Measurements from ENCODE around the gene PCSK9. TPM values are rescaled to one million over a fixed set of nuclear protein-coding genes. Genes with fewer than 3 reads are reported as not detected.
"Not testable (repeated sequence)": the region's sequence is repeated elsewhere in the genome, so short reads cannot be mapped to it uniquely, and the experiment has no call there.

The PCSK9 gene
- total RNA-seq, 2 experiments from 2014 or later: not detected

- no peak for ATAC-seq
- Mint-ChIP-seq H3K27me3 (ENCODE audit: low read depth) (peaks cover 20% of the 10 kb centered on the region), H3K4me3 (no peak overlapping the region), H3K36me3 (ENCODE audit: low read depth) (no peaks in the 10 kb centered on the region), H3K9me3 (ENCODE audit: insufficient read depth) (no peaks in the 10 kb centered on the region), H3K27ac (no peak overlapping the region), H3K4me1 (ENCODE audit: low read depth) (no peaks in the 10 kb centered on the region)
- DNase-seq: no peak
- POLR2A ChIA-PET: no interaction called here
- CTCF ChIA-PET: interaction anchor here (0.7 to 1.8 kb wide), 3 partner anchors 9 to 16 kb away, joined by 3 to 7 read pairs (median 3); no protein-coding TSS in a partner anchor
These were observed 26.7 kb upstream of the PCSK9 start for GRCh38 chr1:55012661-55013060.

GRCh38 chr1:55015123-55015522 is 24.2 kb upstream of the PCSK9 start:
- H3K9me3 Mint-ChIP-seq (ENCODE audit: insufficient read depth): no peaks in the 10 kb centered on the region
- DNase-seq: no peak
- H3K27ac Mint-ChIP-seq: no peak overlapping the region
- POLR2A ChIA-PET: no interaction called here
- no peaks in the 10 kb centered on the region for H3K36me3 Mint-ChIP-seq (ENCODE audit: low read depth)
- CTCF ChIA-PET: interaction anchor here (2.0 kb wide), 1 partner anchor 18 kb away, joined by 7 read pairs; no protein-coding TSS in a partner anchor
- H3K4me3 Mint-ChIP-seq: no peak overlapping the region
- no peak for ATAC-seq
- H3K4me1 Mint-ChIP-seq (ENCODE audit: low read depth): no peaks in the 10 kb centered on the region
- peaks cover 18% of the 10 kb centered on the region for H3K27me3 Mint-ChIP-seq (ENCODE audit: low read depth)

GRCh38 chr1:55015731-55016620 is 23.4 kb upstream of the PCSK9 start:
- ChIA-PET CTCF (interaction anchor here (1.0 to 2.0 kb wide), 3 partner anchors 14 to 71 kb away, joined by 4 to 7 read pairs (median 6); no protein-coding TSS in a partner anchor), POLR2A (no interaction called here)
- H3K27me3 Mint-ChIP-seq (ENCODE audit: low read depth): peaks cover 21% of the 10 kb centered on the region
- H3K9me3 Mint-ChIP-seq (ENCODE audit: insufficient read depth): no peaks in the 10 kb centered on the region
- H3K27ac Mint-ChIP-seq: no peak overlapping the region
- no peak overlapping the region for H3K4me3 Mint-ChIP-seq
- DNase-seq: no peak
- no peaks in the 10 kb centered on the region for H3K4me1 Mint-ChIP-seq (ENCODE audit: low read depth)
- ATAC-seq: no peak
- no peaks in the 10 kb centered on the region for H3K36me3 Mint-ChIP-seq (ENCODE audit: low read depth)

- Mint-ChIP-seq H3K9me3 (ENCODE audit: insufficient read depth) (no peaks in the 10 kb centered on the region), H3K27me3 (ENCODE audit: low read depth) (peaks cover 19% of the 10 kb centered on the region), H3K36me3 (ENCODE audit: low read depth) (no peaks in the 10 kb centered on the region), H3K4me1 (ENCODE audit: low read depth) (no peaks in the 10 kb centered on the region), H3K4me3 (no peak overlapping the region), H3K27ac (no peak overlapping the region)
- POLR2A ChIA-PET: no interaction called here
- DNase-seq (no peak), ATAC-seq (no peak)
- CTCF ChIA-PET: interaction anchor here (1.1 to 5.7 kb wide), 4 partner anchors 14 to 72 kb away, joined by 3 to 94 read pairs (median 4); no protein-coding TSS in a partner anchor
These were observed 21.0 kb upstream of the PCSK9 start for GRCh38 chr1:55018395-55018794.

GRCh38 chr1:55021942-55022546 is 17.3 kb upstream of the PCSK9 start:
- CTCF ChIA-PET: interaction anchor here (0.6 to 5.7 kb wide), 19 partner anchors 9 to 128 kb away, joined by 3 to 94 read pairs (median 5); partner anchors contain the start of gene BSND
- peak; percentile 99 for ATAC-seq

GRCh38 chr1:55024163-55024562 is 15.2 kb upstream of the PCSK9 start:
- H3K4me3 Mint-ChIP-seq; DNase-seq; H3K27me3 Mint-ChIP-seq (ENCODE audit: low read depth); H3K36me3 Mint-ChIP-seq (ENCODE audit: low read depth); H3K27ac Mint-ChIP-seq; ATAC-seq; POLR2A ChIA-PET; H3K4me1 Mint-ChIP-seq (ENCODE audit: low read depth); CTCF ChIA-PET; H3K9me3 Mint-ChIP-seq (ENCODE audit: insufficient read depth): not testable (repeated sequence)

More at GRCh38 chr1:55021942-55022546, 17.3 kb upstream of the PCSK9 start:
- DNase-seq: peak; percentile 78
- H3K4me1 Mint-ChIP-seq (ENCODE audit: low read depth): peaks cover 3% of the 10 kb centered on the region
- H3K36me3 Mint-ChIP-seq (ENCODE audit: low read depth): no peaks in the 10 kb centered on the region
- no peak overlapping the region for H3K27ac Mint-ChIP-seq
- no peak overlapping the region for H3K4me3 Mint-ChIP-seq
- POLR2A ChIA-PET: no interaction called here
- peaks cover 3% of the 10 kb centered on the region for H3K27me3 Mint-ChIP-seq (ENCODE audit: low read depth)
- no peaks in the 10 kb centered on the region for H3K9me3 Mint-ChIP-seq (ENCODE audit: insufficient read depth)

- H3K9me3 Mint-ChIP-seq (ENCODE audit: insufficient read depth); H3K36me3 Mint-ChIP-seq (ENCODE audit: low read depth); POLR2A ChIA-PET; DNase-seq; H3K27me3 Mint-ChIP-seq (ENCODE audit: low read depth); H3K27ac Mint-ChIP-seq; ATAC-seq; H3K4me3 Mint-ChIP-seq; H3K4me1 Mint-ChIP-seq (ENCODE audit: low read depth); CTCF ChIA-PET: not testable (repeated sequence)
These were observed 12.7 kb upstream of the PCSK9 start for GRCh38 chr1:55026682-55027081.

- DNase-seq; CTCF ChIA-PET; H3K4me3 Mint-ChIP-seq; ATAC-seq; POLR2A ChIA-PET; H3K9me3 Mint-ChIP-seq (ENCODE audit: insufficient read depth); H3K4me1 Mint-ChIP-seq (ENCODE audit: low read depth); H3K36me3 Mint-ChIP-seq (ENCODE audit: low read depth); H3K27ac Mint-ChIP-seq: not testable (repeated sequence)
- peaks cover 18% of the 10 kb centered on the region for H3K27me3 Mint-ChIP-seq (ENCODE audit: low read depth)
These were observed 8.2 kb upstream of the PCSK9 start for GRCh38 chr1:55031098-55031497.

- ChIA-PET POLR2A (no interaction called here), CTCF (no interaction called here)
- no peaks in the 10 kb centered on the region for H3K36me3 Mint-ChIP-seq (ENCODE audit: low read depth)
- no peaks in the 10 kb centered on the region for H3K9me3 Mint-ChIP-seq (ENCODE audit: insufficient read depth)
- no peak overlapping the region for H3K4me3 Mint-ChIP-seq
- H3K27me3 Mint-ChIP-seq (ENCODE audit: low read depth): peaks cover 36% of the 10 kb centered on the region
- DNase-seq (no peak), ATAC-seq (no peak)
- H3K27ac Mint-ChIP-seq: no peak overlapping the region
- H3K4me1 Mint-ChIP-seq (ENCODE audit: low read depth): no peaks in the 10 kb centered on the region
These were observed 6.1 kb upstream of the PCSK9 start for GRCh38 chr1:55033265-55033614.

- ChIA-PET CTCF (no interaction called here), POLR2A (no interaction called here)
- peaks cover 49% of the 10 kb centered on the region for H3K27me3 Mint-ChIP-seq (ENCODE audit: low read depth)
These were observed 4.7 kb upstream of the PCSK9 start for GRCh38 chr1:55034476-55035133.

GRCh38 chr1:55035904-55036303 is 3.4 kb upstream of the PCSK9 start:
- H3K4me3 Mint-ChIP-seq: no peak overlapping the region
- no peaks in the 10 kb centered on the region for H3K9me3 Mint-ChIP-seq (ENCODE audit: insufficient read depth)
- CTCF ChIA-PET: interaction anchor here (1.0 kb wide), 1 partner anchor 91 kb away, joined by 3 read pairs; no protein-coding TSS in a partner anchor
- no peaks in the 10 kb centered on the region for H3K36me3 Mint-ChIP-seq (ENCODE audit: low read depth)
- no peak overlapping the region for H3K27ac Mint-ChIP-seq
- peaks cover 61% of the 10 kb centered on the region for H3K27me3 Mint-ChIP-seq (ENCODE audit: low read depth)
- no peaks in the 10 kb centered on the region for H3K4me1 Mint-ChIP-seq (ENCODE audit: low read depth)
- DNase-seq (no peak), ATAC-seq (no peak)
- POLR2A ChIA-PET: no interaction called here

More at GRCh38 chr1:55034476-55035133, 4.7 kb upstream of the PCSK9 start:
- no peak for DNase-seq
- Mint-ChIP-seq H3K27ac (no peak overlapping the region), H3K36me3 (ENCODE audit: low read depth) (no peaks in the 10 kb centered on the region), H3K4me3 (no peak overlapping the region), H3K9me3 (ENCODE audit: insufficient read depth) (no peaks in the 10 kb centered on the region), H3K4me1 (ENCODE audit: low read depth) (no peaks in the 10 kb centered on the region)
- ATAC-seq: no peak
